Activated CD4-positive, CD25-positive, alpha-beta regulatory T cell treated with anti-CD3 and anti-CD28 coated beads, Interleukin-2, amount 50 U/mL, for 16 hours (primary cell): Measurements from ENCODE around the gene SEZ6L2.
"Not testable (repeated sequence)": the region's sequence is repeated elsewhere in the genome, so short reads cannot be mapped to it uniquely, and the experiment has no call there.

ENCODE experiments used
- DNase-seq: peaks from one replicate; pipeline ENCODE4 v3.0.0-alpha.2; 2020; ENCODE audit warnings: low read depth, low spot score

Gene SEZ6L2

GRCh38 chr16:29910819-29911675 is 11.7 kb upstream of the SEZ6L2 start:
- DNase-seq = no peak

- not testable (repeated sequence) for DNase-seq
Measured at GRCh38 chr16:29909851-29910250, 10.5 kb upstream of the SEZ6L2 start.

GRCh38 chr16:29909391-29909790 is 10.0 kb upstream of the SEZ6L2 start:
- DNase-seq = no peak

GRCh38 chr16:29908719-29909220 is 9.4 kb upstream of the SEZ6L2 start:
- no peak for DNase-seq

GRCh38 chr16:29907973-29908372 is 8.6 kb upstream of the SEZ6L2 start:
- no peak for DNase-seq

GRCh38 chr16:29906520-29907244 is 7.3 kb upstream of the SEZ6L2 start:
- DNase-seq = no peak

- DNase-seq = no peak
Measured at GRCh38 chr16:29905668-29906067, 6.3 kb upstream of the SEZ6L2 start.

- DNase-seq = no peak
Measured at GRCh38 chr16:29904947-29905346, 5.6 kb upstream of the SEZ6L2 start.

- DNase-seq = no peak
Measured at GRCh38 chr16:29903590-29903989, 4.2 kb upstream of the SEZ6L2 start.

- no peak for DNase-seq
Measured at GRCh38 chr16:29901607-29901945, 2.2 kb upstream of the SEZ6L2 start.

- DNase-seq = no peak
Measured at GRCh38 chr16:29900888-29901606, 1.7 kb upstream of the SEZ6L2 start.

GRCh38 chr16:29900102-29900887 is 945 bp upstream of the SEZ6L2 start, which contains the start of gene ASPHD1:
ASPHD1 (plus strand) TSS chr16:29900488; CDS start chr16:29900972, 484 bp downstream.
- DNase-seq = no peak

GRCh38 chr16:29898804-29899515 is 390 bp downstream of the SEZ6L2 start:
- no peak for DNase-seq

- DNase-seq = no peak
Measured at GRCh38 chr16:29898135-29898803, 1.1 kb downstream of the SEZ6L2 start.

GRCh38 chr16:29897333-29897732 is 2.0 kb downstream of the SEZ6L2 start:
- DNase-seq = no peak

GRCh38 chr16:29896841-29897240 is 2.5 kb downstream of the SEZ6L2 start:
- no peak for DNase-seq

- DNase-seq = no peak
Measured at GRCh38 chr16:29894352-29894751, 5.0 kb downstream of the SEZ6L2 start.

- DNase-seq = no peak
Measured at GRCh38 chr16:29893553-29893952, 5.8 kb downstream of the SEZ6L2 start.

GRCh38 chr16:29892458-29892813 is 6.9 kb downstream of the SEZ6L2 start:
- DNase-seq = no peak
